ENCODE results near the gene PRDM15.

Gene PRDM15

DNA sequence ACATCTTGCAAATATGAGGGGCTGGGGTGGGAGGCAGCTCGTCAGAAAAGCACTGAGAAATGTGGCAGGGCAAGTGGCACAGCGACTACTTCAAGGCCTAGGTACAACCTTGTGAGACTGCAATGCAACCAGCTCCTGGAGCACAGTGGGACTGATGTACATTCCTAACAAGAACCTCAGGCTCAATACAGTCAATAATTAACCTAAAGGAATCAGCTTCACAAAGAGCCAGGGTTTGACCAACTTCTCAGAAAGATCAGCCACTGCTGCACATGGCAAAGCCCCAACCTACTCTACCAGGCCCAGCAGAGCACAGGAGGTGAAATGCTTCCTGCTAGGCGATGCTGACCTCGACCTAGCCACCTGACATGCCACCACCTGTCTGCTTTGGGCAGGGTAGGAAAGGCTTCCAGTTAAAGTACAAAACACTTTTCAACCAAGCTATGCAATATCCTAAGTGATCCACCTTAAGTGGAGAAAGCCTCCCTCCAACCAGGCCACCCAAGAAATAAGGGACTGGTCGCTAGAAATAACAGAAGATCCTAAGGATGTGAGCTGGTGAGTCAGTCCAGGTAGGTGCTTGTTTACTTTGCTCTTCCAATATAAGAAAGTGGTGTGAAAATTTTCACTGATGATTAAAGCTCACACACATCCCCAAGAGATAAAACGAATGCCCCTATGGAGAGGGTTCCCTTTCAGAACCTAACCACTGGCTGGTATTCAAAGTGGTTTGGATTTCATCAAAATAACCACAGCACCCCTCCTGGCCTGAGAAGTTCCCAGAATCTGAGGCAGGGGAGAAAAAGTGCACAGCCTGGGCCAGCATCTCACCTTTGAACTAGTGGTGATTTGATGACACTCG, 114.4 kb downstream of the PRDM15 start:
- no peak for DNase-seq (ENCODE audit: low read depth in 2 of 2)

DNA sequence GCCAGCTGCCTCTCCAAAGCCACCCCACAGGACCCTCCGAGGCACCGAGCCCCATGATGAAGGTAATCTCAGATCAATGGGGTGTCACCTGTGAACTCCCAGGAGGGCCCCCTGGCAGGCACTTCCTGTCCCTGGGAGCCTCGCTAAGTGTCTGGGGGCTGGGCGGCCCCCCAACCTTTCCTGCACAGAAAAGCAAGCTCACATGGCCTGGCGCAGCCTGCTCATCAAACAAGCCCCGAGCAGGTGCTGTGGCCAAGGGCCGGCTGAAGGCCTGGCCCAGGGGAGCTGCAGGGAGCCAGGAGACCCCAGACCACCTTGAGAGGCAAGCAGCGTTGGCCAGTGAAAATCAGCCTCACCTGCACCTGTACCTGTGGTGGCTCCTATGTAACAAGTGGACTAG, 115.1 kb downstream of the PRDM15 start:
- DNase-seq (ENCODE audit: low read depth in 2 of 2) = no peak

- no peak for DNase-seq (ENCODE audit: low read depth in 2 of 2)
Observed at GRCh38 chr21:41763398-41763931, 115.7 kb downstream of the PRDM15 start.

DNA sequence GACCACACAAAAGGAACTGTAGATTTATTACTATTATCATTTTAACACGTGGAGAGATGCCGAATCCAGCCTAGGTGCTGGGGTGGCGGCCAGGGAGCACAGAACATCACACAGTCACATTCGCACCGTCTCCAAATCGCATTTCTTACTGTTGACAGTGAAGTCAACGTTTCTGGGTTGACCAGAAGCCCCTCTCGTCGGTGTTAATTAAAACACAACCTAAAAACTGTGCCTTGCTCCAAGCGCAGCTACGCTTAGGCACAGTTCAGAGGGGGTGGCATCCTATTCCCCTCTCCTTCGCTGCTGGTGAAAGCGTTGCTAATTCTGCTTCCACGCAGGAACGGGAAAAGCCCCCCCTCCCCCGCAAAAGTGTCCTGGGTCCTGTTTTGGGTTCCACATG, 116.4 kb downstream of the PRDM15 start:
- no peak for DNase-seq (ENCODE audit: low read depth in 2 of 2)

DNA sequence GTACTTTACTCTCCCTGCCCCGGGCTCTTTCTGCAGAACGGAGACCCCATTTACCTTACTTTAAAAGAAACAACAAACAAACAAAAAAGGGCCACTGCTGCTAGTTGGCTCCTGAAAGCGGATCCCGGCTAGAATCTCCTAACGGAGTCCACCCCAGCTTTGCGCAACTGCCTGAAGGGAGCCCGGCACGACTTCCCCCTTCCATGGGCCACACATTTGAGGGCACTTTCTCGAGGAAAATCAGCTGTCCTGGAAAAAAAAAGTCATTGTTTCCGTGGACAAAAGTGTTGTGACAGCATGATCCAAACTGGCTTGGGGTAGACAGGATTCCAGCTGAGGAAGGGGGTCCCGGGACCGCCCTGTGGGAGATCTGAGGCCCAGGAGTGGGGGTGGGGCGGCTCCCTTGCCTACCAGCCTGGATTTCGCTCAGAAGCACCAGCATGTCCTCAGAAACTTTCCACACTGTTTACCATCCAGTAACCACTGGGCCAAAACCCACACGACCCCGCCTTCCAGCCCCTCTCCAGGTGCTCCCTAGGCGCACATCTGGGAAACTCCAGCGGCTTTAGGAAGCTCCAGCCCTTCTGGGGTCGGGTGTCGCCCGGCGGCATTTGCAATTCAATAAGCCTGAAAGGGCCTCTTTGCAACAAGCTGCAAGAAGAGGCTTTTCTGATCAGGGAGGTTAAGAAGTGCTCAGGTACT, 117.1 kb downstream of the PRDM15 start:
- no peak for DNase-seq (ENCODE audit: low read depth in 2 of 2)

DNA sequence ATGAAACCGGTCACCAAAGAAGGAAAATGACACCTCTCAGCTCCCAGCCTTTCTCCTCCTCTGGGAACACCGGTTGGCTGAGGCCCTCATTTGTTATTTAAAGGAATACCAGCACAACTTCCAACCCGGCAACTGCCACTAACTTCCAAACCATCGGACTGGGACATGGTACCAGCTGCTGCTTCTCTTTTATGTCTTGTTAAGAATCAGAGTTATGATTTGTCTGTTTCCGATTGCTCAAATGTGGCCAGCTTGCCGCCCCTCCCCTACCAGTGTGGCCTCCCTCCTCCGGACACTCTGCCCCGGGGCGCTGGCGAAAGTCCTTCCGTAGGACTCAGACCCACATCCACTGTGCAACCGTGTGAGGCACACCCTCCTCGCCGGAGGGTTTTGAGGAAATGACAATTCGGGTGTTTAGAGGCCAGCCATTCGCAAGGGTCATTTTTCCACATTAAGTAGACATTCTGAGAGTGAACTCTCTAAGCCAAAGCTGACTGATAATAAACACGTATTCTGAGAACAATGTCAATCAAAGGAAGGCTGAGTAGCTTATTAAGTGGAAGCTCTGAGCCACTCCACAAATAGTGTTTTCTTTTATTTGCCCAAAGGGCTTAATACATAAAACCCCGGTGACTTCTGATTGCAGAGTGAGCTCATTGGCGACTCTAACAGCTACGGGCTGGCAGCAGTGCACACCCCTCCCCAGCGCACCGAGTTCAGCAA, 117.8 kb downstream of the PRDM15 start:
- DNase-seq (ENCODE audit: low read depth in 2 of 2) = no peak

DNA sequence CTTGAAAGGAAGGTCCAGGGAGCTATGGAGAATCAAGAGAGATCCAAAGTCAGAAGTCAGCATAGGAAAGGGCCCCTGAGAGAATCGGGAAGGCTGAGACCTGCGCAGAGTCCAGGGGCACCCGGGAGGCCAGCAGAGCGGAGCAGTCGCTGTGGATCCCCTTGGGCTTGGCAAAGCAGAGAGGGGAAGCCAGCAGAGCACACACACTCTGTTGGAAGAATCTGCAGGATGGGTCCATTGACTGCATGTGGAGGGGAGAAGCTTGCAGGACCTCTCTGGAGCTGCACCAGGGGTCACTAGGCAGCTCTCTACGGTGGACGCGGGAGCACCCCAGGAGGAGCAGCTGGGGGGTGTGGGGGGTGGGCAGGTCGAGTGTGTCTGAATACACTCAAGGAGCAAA, 118.7 kb downstream of the PRDM15 start:
- DNase-seq (ENCODE audit: low read depth in 2 of 2) = no peak

GRCh38 chr21:41759926-41760325, 119.2 kb downstream of the PRDM15 start:
- DNase-seq (ENCODE audit: low read depth in 2 of 2) = no peak

GRCh38 chr21:41759214-41759840, 119.8 kb downstream of the PRDM15 start:
- no peak for DNase-seq (ENCODE audit: low read depth in 2 of 2)

- DNase-seq (ENCODE audit: low read depth in 2 of 2) = no peak
Observed at GRCh38 chr21:41758550-41758949, 120.6 kb downstream of the PRDM15 start.

DNA sequence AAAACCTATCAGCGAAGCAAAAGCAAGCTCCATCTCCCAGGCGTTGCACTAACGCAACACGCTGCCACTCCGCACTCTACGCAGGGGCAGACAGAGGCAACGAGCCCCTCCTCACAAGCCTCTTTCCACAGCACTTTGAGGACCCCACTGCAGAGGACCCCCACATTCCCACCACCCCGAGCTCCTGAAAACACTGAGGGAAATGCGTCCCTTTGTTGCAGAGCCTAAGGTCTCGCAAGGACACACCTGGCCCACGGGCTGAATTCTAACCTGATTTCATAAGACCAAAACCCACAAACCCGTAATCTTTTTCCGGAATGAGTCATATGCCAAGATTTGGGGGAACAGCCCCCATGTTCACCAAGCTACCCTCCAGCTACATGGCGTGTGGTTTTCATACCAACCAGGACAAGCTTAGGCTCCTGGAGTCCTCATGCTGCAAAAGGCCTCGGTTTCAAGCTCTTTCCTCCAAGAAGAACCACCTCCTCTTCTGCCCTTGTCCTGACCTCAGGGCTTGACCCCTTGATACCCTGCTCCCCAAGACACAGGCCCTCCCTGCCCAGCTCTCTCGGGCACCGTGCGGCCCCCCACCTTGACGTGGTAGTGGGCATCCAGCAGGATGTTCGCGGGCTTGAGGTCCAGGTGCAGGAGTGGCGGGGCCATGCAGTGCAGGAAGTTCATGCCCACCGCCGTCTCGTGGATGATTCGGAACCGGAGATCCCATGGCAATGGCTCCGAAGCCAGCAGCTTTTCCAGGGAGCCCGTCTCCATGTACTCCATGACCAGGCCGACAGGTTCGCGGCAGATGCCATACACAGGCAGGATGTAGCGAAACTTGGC, 123.0 kb downstream of the PRDM15 start:
- no peak for DNase-seq (ENCODE audit: low read depth in 2 of 2)

DNA sequence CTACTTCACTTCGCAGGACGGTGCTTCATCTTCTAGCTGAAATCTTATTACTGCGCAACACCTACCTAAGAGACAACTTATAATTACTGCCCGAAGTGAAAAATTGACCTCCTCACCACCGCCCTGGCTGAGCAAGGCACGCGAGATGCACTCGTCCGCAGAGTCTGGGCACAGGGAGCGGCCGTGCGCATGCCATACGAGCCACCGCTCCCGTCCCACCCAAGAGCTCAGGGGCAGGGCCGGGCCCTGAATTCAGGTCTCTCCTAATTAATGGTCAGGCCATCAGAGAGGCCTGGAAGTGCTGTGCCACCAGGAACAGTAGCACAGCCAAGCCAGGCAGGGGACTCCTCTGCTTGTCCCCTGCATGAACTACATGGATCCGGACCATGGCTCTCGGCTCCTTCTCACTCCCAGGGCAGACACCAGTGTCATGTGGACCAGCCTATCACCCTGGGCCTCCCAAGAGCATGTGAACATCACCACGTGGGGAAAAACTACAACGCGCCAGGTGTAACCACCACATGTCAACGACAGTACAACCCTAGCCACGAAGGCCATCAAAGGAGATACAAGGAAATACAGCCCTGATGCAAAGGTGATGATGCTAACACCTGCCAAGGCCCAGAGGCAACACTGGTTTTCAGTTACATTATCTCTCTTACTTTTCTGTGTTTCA, 123.7 kb downstream of the PRDM15 start:
- no peak for DNase-seq (ENCODE audit: low read depth in 2 of 2)

DNA sequence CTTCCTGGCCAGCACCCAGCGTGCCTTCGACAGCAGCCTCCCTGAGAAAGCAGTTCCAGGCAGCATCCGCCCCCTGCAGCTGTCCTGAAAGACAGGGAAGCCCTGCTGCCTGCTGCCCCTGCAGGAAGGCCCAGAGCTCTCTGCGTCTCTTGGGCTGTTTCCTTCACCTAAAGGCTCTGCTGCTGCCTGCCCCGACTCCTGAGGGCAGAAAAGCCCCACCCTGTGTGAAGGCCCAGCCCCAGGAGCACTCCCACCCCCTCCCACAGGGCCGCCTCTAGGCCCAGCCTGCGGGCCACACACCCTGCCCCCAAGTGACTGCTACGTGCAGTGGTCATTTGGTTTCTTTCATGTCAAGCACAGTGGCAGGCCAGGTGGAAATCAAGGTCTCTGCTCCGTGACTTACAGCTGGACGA, 124.7 kb downstream of the PRDM15 start:
- DNase-seq (ENCODE audit: low read depth in 2 of 2) = no peak

GRCh38 chr21:41753006-41753898, 125.9 kb downstream of the PRDM15 start:
- DNase-seq (ENCODE audit: low read depth in 2 of 2) = no peak

DNA sequence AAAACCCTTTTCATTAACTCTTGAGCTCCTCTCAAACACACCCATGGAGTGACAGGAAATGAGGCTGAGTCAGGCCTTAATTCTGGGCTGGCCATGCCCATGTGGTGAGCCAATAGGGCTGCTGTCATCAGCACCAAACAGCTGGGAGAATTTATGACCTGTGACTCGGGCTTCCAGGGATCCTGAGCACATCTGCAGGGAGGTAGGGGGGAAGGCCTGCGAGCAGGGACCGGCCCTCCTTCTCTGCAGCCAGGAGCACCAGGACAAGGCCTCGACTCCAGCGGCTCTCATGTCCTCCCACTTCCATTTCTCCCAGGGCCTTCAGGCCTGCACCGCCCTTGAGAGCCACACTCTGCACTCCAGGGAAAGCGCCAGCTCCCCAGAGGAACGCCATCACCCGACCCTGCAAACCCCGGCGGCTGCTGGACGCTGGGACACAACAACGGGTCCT, 126.9 kb downstream of the PRDM15 start:
- no peak for DNase-seq (ENCODE audit: low read depth in 2 of 2)

DNA sequence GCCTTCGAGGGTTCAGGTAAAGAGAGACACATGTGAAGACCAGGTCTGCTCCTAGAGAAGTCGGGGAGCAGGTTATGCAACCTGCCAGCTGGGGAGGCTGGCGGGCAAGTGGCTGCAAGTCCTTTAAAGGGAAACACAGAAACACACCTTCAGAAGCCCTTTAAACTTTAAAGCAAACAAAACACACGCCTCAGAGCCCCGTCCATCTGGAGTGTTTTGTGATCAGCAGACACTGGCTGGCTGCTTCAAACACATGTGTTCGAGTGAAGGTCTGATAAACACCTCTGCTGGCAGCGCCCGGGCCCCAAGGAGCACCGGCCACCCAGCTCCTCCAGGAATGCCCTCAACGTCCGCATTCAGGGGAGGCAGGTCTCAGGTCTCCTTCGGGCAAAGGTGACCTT, 127.5 kb downstream of the PRDM15 start:
- no peak for DNase-seq (ENCODE audit: low read depth in 2 of 2)

GRCh38 chr21:41750532-41751151, 128.5 kb downstream of the PRDM15 start:
- DNase-seq (ENCODE audit: low read depth in 2 of 2) = no peak

DNA sequence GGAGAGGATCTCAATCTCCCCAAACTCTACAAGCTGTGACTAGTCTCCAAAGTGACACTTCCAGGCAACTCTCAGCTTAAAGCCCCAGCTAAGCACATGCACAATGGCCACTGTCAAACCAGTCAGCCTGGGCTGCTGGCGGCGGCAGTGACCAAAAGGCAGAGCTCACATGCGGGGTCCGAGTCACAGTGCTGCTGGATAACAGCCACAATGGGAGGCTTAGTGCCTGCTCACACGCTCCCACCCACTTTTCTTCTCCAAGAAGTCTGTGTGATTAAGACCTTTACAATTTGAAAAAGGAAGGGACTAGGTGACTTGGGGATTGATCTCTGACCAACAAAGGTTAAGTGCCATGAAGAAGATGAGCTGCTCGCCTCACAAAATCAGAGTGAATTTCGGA, 129.1 kb downstream of the PRDM15 start:
- no peak for DNase-seq (ENCODE audit: low read depth in 2 of 2)

- DNase-seq (ENCODE audit: low read depth in 2 of 2) = no peak
Observed at GRCh38 chr21:41749286-41749685, 129.9 kb downstream of the PRDM15 start.
